Keratinocyte (primary cell): ENCODE results near the gene DNM2. TPM values are rescaled to one million over a fixed set of nuclear protein-coding genes. Genes with fewer than 3 reads are reported as not detected.

Source experiments
- DNase-seq: peaks from one replicate; pipeline ENCODE4 v3.0.0-alpha.2; 2011; ENCODE audit warnings: low read depth, missing footprints, low spot score
- FAIRE-seq: peaks from 2 replicates; lab custom pipeline; 2011; peaks lifted over from hg19 to GRCh38; lab: Jason Lieb, UNC
- H2AFZ ChIP-seq: 2 replicates; pipeline ENCODE4 v1.6.0; 2012; ENCODE audit warnings: low read length, control low read depth, inconsistent platforms; ENCODE audit not compliant: control insufficient read depth
- H3K27ac ChIP-seq: 2 replicates; pipeline ENCODE4 v1.5.1; 2011; ENCODE audit warnings: low read length; ENCODE audit not compliant: control insufficient read depth, insufficient read depth
- H3K27me3 ChIP-seq: 3 replicates; pipeline ENCODE4 v1.6.0; 2011; ENCODE audit warnings: low read length; ENCODE audit not compliant: control insufficient read depth, insufficient read depth; ENCODE audit errors: extremely low read depth
- H3K36me3 ChIP-seq, 2 experiments: 2 replicates in 1 of 2; 3 replicates in 1 of 2; pipeline ENCODE4 v1.5.1; 2011; ENCODE audit warnings: low read length in 2 of 2, mild to moderate bottlenecking in 1 of 2; ENCODE audit not compliant: control insufficient read depth in 2 of 2, insufficient read depth in 2 of 2; ENCODE audit errors: extremely low read depth in 1 of 2
- H3K4me1 ChIP-seq: 3 replicates; pipeline ENCODE4 v1.5.1; 2011; ENCODE audit warnings: low read length; ENCODE audit not compliant: control insufficient read depth, insufficient read depth; ENCODE audit errors: extremely low read depth
- H3K4me2 ChIP-seq: 3 replicates; pipeline ENCODE4 v1.6.0; 2011; ENCODE audit warnings: low read depth, low read length; ENCODE audit not compliant: control insufficient read depth, insufficient read depth; ENCODE audit errors: extremely low read depth
- H3K4me3 ChIP-seq, 3 experiments: fragments of 200-600 bp in 1 of 3; sonication (generic) in 1 of 3; 2 replicates in 2 of 3; 3 replicates in 1 of 3; pipeline ENCODE4 v1.5.1; 2011 to 2016; ENCODE audit warnings: low read length in 3 of 3, mild to moderate bottlenecking in 3 of 3, control low read depth in 2 of 3, inconsistent platforms in 1 of 3, low read depth in 1 of 3, mixed read lengths in 1 of 3, mixed run types in 1 of 3, moderate library complexity in 1 of 3; ENCODE audit not compliant: control insufficient read depth in 2 of 3, insufficient read depth in 2 of 3; ENCODE audit errors: extremely low read depth in 1 of 3
- H3K79me2 ChIP-seq: 2 replicates; pipeline ENCODE4 v1.6.0; 2012; ENCODE audit warnings: low read length; ENCODE audit not compliant: control insufficient read depth, insufficient read depth
- H3K9ac ChIP-seq: 3 replicates; pipeline ENCODE4 v1.6.0; 2011; ENCODE audit warnings: low read length; ENCODE audit not compliant: control insufficient read depth, insufficient read depth; ENCODE audit errors: extremely low read depth
- H3K9me1 ChIP-seq: 3 replicates; pipeline ENCODE4 v1.6.0; 2011; ENCODE audit warnings: low read length; ENCODE audit not compliant: control insufficient read depth, insufficient read depth; ENCODE audit errors: extremely low read depth
- H3K9me3 ChIP-seq: 2 replicates; pipeline ENCODE4 v1.5.1; 2012; ENCODE audit warnings: low read depth, low read length; ENCODE audit not compliant: control insufficient read depth
- H4K20me1 ChIP-seq: 3 replicates; pipeline ENCODE4 v1.6.0; 2011; ENCODE audit warnings: low read length; ENCODE audit not compliant: control insufficient read depth, insufficient read depth; ENCODE audit errors: extremely low read depth
- EZH2 ChIP-seq: IDR thresholded peaks from one replicate; pipeline ENCODE4 v1.6.1; 2012; ENCODE audit warnings: inconsistent platforms, mild to moderate bottlenecking, low read length, moderate library complexity
- dilution Hi-C: fragments of 300-500 bp; cut with MboI; formaldehyde crosslinking; loops from one replicate; pipeline ENCODE4 v1.7.0; 2020; ENCODE audit warnings: low sequenced_read_pairs; ENCODE audit not compliant: extremely low pct_ligation_motif_present
- polyA plus RNA-seq, 5 experiments: library from polyadenylated mRNA; depleted of rRNA in 3 of 5; stranded (reverse) in 3 of 5; stranded (forward) in 1 of 5; unstranded in 1 of 5; fragments of >200 nt; gene quantifications; 1 replicate in 1 of 5; 2 replicates in 3 of 5; 3 replicates in 1 of 5; pipeline versions ENCODE4 v1.2.1 to v1.2.3, GENCODE V29; 2011 to 2012; ENCODE audit warnings: missing spikeins in 2 of 5, low read depth in 1 of 5, low replicate concordance in 1 of 5
- TF ChIP-seq, protein P1 (sequence below), 3 experiments: IDR thresholded peaks in 1 of 3; conservative IDR thresholded peaks in 1 of 3; optimal IDR thresholded peaks in 1 of 3; 2 replicates in 2 of 3; 3 replicates in 1 of 3; pipeline versions ENCODE3 to v1.5.1; 2011; ENCODE audit warnings: low read length in 3 of 3, mild to moderate bottlenecking in 3 of 3, moderate library complexity in 2 of 3, control low read depth in 1 of 3, inconsistent platforms in 1 of 3; ENCODE audit not compliant: insufficient read depth in 2 of 3; ENCODE audit errors: extremely low read depth in 1 of 3

Gene DNM2
- polyA plus RNA-seq, 1 donor (not counting 4 experiments of a cell fraction or from before 2014, with no cell fraction given), result 60.1 TPM

DNA sequence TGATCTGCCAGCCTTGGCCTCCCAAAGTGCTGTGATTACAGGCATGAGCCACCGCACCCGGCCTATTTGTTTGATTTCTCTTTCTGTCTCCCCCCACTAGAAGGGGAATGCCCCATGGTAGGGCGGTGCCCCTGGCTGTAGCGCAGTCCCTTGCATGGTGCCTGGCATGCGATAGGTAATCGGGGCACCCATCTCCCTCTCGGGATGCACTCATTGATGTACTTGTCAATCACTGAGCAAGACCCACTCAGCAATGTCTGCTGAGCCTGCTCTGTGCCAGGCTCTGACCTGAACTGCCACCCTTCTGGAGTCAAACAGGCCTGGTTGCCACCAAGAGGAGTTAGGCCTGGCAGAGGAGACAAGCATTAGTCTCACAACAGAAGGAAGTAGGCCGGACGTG, 19.8 kb downstream of the DNM2 start:
- H3K79me2 ChIP-seq, result peaks cover 87% of the 10 kb centered on the region
- H3K9me3 ChIP-seq, result no peaks in the 10 kb centered on the region
- no peaks in the 10 kb centered on the region for H3K4me1 ChIP-seq
- FAIRE-seq (no peak), DNase-seq (no peak)
- no peaks in the 10 kb centered on the region for H3K27me3 ChIP-seq
- no peak overlapping the region for H3K4me2 ChIP-seq
- dilution Hi-C loops, result no loop called here
- no peak for TF ChIP-seq EZH2
- TF ChIP-seq, protein P1, sequence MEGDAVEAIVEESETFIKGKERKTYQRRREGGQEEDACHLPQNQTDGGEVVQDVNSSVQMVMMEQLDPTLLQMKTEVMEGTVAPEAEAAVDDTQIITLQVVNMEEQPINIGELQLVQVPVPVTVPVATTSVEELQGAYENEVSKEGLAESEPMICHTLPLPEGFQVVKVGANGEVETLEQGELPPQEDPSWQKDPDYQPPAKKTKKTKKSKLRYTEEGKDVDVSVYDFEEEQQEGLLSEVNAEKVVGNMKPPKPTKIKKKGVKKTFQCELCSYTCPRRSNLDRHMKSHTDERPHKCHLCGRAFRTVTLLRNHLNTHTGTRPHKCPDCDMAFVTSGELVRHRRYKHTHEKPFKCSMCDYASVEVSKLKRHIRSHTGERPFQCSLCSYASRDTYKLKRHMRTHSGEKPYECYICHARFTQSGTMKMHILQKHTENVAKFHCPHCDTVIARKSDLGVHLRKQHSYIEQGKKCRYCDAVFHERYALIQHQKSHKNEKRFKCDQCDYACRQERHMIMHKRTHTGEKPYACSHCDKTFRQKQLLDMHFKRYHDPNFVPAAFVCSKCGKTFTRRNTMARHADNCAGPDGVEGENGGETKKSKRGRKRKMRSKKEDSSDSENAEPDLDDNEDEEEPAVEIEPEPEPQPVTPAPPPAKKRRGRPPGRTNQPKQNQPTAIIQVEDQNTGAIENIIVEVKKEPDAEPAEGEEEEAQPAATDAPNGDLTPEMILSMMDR (optimal IDR thresholded peaks at IDR 0.05 in 1 of 3, IDR thresholded peaks at IDR 0.05 in 1 of 3, conservative IDR thresholded peaks at IDR 0.05 in 1 of 3; ENCODE audit: extremely low read depth in 1 of 3, insufficient read depth in 2 of 3, low read length in 3 of 3), result no peak
- H3K4me3 ChIP-seq, result no peak overlapping the region
- H3K9ac ChIP-seq, result no peak overlapping the region
- H3K9me1 ChIP-seq, result no peaks in the 10 kb centered on the region
- no peak overlapping the region for H2AFZ ChIP-seq
- no peak overlapping the region for H3K27ac ChIP-seq
- peaks cover 5% of the 10 kb centered on the region for H4K20me1 ChIP-seq
- peaks cover 3 to 6% of the 10 kb centered on the region in 2 experiments for H3K36me3 ChIP-seq

DNA sequence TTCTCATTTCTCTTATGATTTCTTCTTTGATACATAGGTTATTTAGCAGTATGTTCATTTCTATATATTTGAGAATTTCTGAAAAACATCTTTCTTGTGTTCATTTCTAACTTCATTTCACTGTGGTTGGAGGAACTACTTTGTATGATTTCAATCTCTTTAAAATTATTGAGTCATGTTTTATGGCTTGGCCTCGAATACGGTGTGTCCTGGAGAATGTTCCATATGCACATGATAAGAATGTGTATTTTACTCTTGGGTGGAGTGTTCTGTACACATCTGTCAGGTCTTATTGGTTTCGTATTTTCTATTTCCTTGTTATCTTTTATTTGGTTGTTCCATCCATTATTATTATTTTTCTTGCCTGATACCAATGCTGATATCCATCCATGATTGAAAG, 22.9 kb downstream of the DNM2 start:
- Histone ChIP-seq H3K9me3 (no peaks in the 10 kb centered on the region), H3K27ac (no peak overlapping the region), H3K27me3 (no peaks in the 10 kb centered on the region), H3K4me3 (no peak overlapping the region), H3K4me1 (peaks cover 3% of the 10 kb centered on the region), H3K36me3 (peaks cover 3 to 8% of the 10 kb centered on the region in 2 experiments), H3K4me2 (no peak overlapping the region), H3K79me2 (peaks cover 82% of the 10 kb centered on the region), H4K20me1 (peaks cover 16% of the 10 kb centered on the region), H3K9me1 (no peaks in the 10 kb centered on the region), H3K9ac (no peak overlapping the region), H2AFZ (no peak overlapping the region)
- FAIRE-seq (no peak), DNase-seq (no peak)
- dilution Hi-C loops, result no loop called here
- TF ChIP-seq EZH2, result no peak
- TF ChIP-seq, protein P1 (optimal IDR thresholded peaks at IDR 0.05 in 1 of 3, IDR thresholded peaks at IDR 0.05 in 1 of 3, conservative IDR thresholded peaks at IDR 0.05 in 1 of 3; ENCODE audit: extremely low read depth in 1 of 3, insufficient read depth in 2 of 3, low read length in 3 of 3), result no peak
